ENCODE results near the gene LBR.

DNA sequence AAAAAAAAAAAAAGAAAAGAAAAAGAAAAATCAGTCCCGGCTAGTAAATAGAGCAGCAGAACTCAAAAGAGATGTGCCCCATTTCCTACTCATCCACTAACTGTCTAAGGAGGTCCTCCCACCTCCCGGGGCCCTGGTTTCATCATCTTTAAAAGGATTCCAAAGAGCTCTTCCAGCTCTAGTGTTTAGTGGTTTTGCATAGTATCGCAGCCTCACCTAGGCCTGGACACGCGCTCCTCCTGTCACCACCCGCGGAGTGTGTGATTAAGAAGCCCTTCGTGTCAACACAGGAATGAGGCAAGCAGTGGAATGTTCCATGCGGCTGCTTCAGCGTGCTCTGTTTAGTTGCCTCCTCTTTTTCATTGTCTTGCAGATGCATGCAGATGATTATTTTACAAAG, 49.0 kb downstream of the LBR start:
- TF ChIP-seq, protein P1, sequence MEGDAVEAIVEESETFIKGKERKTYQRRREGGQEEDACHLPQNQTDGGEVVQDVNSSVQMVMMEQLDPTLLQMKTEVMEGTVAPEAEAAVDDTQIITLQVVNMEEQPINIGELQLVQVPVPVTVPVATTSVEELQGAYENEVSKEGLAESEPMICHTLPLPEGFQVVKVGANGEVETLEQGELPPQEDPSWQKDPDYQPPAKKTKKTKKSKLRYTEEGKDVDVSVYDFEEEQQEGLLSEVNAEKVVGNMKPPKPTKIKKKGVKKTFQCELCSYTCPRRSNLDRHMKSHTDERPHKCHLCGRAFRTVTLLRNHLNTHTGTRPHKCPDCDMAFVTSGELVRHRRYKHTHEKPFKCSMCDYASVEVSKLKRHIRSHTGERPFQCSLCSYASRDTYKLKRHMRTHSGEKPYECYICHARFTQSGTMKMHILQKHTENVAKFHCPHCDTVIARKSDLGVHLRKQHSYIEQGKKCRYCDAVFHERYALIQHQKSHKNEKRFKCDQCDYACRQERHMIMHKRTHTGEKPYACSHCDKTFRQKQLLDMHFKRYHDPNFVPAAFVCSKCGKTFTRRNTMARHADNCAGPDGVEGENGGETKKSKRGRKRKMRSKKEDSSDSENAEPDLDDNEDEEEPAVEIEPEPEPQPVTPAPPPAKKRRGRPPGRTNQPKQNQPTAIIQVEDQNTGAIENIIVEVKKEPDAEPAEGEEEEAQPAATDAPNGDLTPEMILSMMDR (conservative IDR thresholded peaks at IDR 0.05; ENCODE audit: low read depth, low read length): no peak
- TF ChIP-seq POLR2A (IDR thresholded peaks at IDR 0.05; ENCODE audit: low read depth, low read length): no peak
- no peak for TF ChIP-seq SMC3 (IDR thresholded peaks at IDR 0.05; ENCODE audit: low read depth, low read length)
- no peak for TF ChIP-seq CHD1 (IDR thresholded peaks at IDR 0.05; ENCODE audit: low read depth, low read length)
- TF ChIP-seq RCOR1 (IDR thresholded peaks at IDR 0.05; ENCODE audit: insufficient replicate concordance, low read length): no peak

All from IMR-90 (cell line).